ENCODE measurements around the gene NUBP2.

The NUBP2 gene

DNA sequence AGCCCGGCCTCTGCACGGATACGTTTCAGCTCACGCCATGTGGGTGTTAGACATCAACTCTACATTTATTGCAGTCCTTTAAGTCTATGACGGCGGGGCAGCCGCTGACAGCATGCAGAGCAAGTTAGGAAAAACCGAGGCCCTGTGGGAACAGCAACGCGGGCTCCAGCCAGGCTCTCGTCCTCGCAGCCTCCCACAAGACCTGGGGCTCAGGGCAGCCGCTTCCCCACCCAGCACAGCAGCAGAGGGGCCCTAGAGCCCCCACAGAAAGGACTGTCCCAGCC lies 6.1 kb upstream of the NUBP2 start:
- no peak overlapping the region for H3K4me3 ChIP-seq (ENCODE audit: low read depth, low read length)
- TF ChIP-seq, protein P1, sequence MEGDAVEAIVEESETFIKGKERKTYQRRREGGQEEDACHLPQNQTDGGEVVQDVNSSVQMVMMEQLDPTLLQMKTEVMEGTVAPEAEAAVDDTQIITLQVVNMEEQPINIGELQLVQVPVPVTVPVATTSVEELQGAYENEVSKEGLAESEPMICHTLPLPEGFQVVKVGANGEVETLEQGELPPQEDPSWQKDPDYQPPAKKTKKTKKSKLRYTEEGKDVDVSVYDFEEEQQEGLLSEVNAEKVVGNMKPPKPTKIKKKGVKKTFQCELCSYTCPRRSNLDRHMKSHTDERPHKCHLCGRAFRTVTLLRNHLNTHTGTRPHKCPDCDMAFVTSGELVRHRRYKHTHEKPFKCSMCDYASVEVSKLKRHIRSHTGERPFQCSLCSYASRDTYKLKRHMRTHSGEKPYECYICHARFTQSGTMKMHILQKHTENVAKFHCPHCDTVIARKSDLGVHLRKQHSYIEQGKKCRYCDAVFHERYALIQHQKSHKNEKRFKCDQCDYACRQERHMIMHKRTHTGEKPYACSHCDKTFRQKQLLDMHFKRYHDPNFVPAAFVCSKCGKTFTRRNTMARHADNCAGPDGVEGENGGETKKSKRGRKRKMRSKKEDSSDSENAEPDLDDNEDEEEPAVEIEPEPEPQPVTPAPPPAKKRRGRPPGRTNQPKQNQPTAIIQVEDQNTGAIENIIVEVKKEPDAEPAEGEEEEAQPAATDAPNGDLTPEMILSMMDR (IDR thresholded peaks at IDR 0.05; ENCODE audit: insufficient read depth, low read length, missing control alignments), result no peak
- no peak for DNase-seq (ENCODE audit: low read depth, low spot score)
- ChIA-PET CTCF (no interaction called here), POLR2A (no interaction called here)

DNA sequence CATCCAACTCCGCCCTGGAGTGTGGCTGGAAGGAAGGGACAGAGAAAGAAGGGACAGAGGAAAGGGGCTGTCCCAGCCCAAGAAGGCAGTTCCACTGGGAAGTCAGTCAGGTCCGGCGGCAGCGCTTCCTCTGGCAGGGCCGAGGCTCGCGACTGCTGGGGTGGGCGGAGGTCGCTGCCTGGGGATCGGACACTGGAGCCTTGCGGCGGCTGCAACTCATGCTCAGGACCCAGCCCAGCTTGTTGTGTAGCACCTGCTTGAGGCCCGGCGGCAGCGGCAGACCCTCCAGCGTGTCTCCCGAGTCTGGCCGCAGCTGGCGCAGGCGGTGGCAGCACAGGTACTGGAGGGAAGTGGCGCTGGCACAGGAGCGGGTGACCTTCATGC lies 5.8 kb upstream of the NUBP2 start:
- H3K4me3 ChIP-seq (ENCODE audit: low read depth, low read length), result no peak overlapping the region
- DNase-seq (ENCODE audit: low read depth, low spot score), result no peak
- POLR2A ChIA-PET, result no interaction called here
- TF ChIP-seq, protein P1 (IDR thresholded peaks at IDR 0.05; ENCODE audit: insufficient read depth, low read length, missing control alignments), result no peak
- CTCF ChIA-PET, result interaction anchor here (2.6 kb wide), 1 partner anchor 152 kb away, joined by 6 read pairs; no protein-coding TSS in a partner anchor

DNA sequence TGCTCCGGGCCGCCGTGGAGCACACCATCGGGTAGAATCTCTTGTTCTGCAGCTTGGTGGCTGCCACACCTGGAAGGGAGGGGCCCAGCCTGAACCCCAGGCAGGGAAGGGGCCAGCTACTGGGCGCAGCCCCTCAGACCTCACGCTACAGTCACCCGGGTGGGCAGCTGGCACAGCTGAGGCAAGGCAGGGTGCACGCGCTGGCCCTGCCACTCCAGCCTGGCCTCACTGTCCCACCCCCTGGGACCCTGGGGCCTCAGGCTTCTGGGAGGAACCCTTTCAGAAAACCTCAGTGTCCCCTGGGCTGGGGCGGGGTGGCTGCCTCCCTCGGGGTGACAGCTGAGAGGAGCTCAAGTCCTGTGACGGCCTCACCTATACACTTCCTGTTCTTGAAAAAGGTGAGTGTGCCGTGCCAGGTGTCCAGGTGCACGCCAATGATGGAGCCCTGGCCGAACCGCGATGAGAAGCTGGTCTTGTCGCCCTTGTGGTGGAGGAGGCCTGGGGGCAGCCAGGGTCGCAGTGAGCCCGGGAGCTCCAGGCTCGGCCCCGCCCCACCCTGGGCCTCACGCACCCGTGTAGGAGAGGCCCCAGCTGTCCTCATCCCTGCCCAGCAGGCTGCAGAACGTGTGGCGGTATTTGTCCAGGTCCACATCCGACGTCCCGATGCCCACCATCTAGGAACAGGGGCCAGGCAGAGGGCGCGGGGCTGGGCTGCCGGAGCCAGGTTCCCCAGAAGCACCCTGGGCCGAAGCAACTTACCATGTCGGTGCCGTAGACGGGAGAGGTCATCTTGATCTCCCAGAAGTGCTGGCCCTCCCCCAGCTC lies 5.2 kb upstream of the NUBP2 start:
- H3K4me3 ChIP-seq (ENCODE audit: low read depth, low read length), result no peak overlapping the region
- TF ChIP-seq, protein P1 (IDR thresholded peaks at IDR 0.05; ENCODE audit: insufficient read depth, low read length, missing control alignments), result no peak
- ChIA-PET POLR2A (interaction anchor here (0.7 kb wide), 1 partner anchor 10 kb away, joined by 4 read pairs; no protein-coding TSS in a partner anchor), CTCF (interaction anchor here (2.6 kb wide), 1 partner anchor 151 kb away, joined by 6 read pairs; no protein-coding TSS in a partner anchor)
- DNase-seq (ENCODE audit: low read depth, low spot score), result no peak

DNA sequence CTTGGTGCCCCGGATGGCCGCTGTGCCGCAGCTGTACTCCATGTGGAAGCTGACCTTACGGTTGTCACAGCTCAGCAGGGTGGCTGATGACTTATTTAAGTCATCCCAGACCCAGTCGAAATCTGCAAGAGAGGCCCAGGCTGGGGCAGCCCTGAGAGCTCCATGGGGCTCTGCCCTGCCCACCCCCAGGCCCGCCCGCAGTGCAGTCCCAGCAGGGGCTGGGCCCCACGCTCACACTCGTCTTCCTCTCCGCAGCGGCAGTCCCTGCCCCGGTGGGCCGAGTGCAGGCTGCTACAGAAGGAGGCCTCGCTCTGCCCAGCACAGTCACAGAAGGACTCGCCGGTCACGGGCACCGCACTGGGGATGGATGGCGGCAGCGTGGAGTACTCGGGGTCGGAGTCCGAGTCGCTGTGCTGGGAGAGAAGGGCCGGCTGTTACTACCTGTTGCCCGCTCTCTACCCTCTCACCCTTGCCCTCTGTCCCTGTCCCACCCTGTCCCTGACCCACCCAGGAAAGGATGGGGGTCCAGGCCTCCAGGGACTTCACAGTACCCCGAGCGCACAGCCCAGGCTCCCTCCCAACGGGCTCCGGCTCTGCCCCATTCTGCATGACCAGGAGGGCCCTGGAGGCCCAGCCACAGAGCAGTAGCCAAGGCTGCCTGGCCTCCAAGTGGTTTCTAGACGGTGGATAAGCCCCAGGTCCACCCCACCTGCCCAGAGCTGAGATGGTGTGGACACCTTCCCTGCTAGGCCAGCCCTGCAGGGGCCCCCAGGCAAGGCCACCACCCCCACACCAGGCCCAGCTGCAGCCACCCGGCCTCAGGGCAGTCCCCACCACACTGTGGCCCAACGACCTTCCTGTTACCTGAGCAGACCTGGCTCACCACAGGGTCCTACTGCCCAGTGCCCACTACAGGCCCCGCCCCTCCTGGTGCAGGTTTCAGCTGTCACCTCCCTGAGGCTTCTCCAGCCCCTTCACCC lies 4.3 kb upstream of the NUBP2 start:
- TF ChIP-seq, protein P1 (IDR thresholded peaks at IDR 0.05; ENCODE audit: insufficient read depth, low read length, missing control alignments), result no peak
- DNase-seq (ENCODE audit: low read depth, low spot score), result no peak
- H3K4me3 ChIP-seq (ENCODE audit: low read depth, low read length), result no peak overlapping the region
- ChIA-PET POLR2A (interaction anchor here (0.7 kb wide), 1 partner anchor 11 kb away, joined by 4 read pairs; no protein-coding TSS in a partner anchor), CTCF (interaction anchor here (2.6 kb wide), 1 partner anchor 151 kb away, joined by 6 read pairs; no protein-coding TSS in a partner anchor)

DNA sequence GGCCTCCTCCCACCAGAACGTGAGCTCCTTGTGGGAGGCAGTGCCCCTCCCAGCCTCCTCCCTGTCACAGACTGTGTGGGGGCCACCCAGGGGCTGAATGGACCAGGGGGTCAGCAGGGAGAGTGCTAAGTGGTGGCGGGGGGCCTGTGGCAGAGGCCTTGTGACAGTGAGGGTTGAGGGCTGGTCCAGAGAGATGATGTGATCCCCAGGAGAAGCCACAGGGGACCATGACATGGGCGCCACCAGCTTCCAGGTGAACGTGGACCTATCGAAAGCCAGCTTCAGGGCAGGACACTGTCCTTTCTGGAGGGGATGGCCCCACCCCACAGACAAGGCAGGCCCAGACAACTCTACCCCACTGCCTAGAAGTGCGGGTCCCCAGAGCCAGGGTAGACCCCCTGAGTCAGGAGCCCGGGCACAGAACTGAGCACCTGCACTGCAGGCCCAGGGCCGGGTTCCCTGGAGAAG lies 3.5 kb upstream of the NUBP2 start:
- CTCF ChIA-PET, result interaction anchor here (2.6 kb wide), 1 partner anchor 150 kb away, joined by 6 read pairs; no protein-coding TSS in a partner anchor

More for the DNA sequence above, 3.5 kb upstream of the NUBP2 start:
- POLR2A ChIA-PET, result no interaction called here
- TF ChIP-seq, protein P1 (IDR thresholded peaks at IDR 0.05; ENCODE audit: insufficient read depth, low read length, missing control alignments), result no peak
- no peak for DNase-seq (ENCODE audit: low read depth, low spot score)
- no peak overlapping the region for H3K4me3 ChIP-seq (ENCODE audit: low read depth, low read length)
